HEK293T (cell line): ENCODE results near the gene GRM7.

Experiments used
- BHLHE40 ChIP-seq: fragments of 450-650 bp; IDR thresholded peaks from 2 replicates; pipeline ENCODE4 v1.6.1; 2016; ENCODE audit warnings: mild to moderate bottlenecking, moderate library complexity, borderline replicate concordance
- CTBP1 ChIP-seq: fragments of 450-650 bp; IDR thresholded peaks from 2 replicates; pipeline ENCODE4 v1.6.1; 2016; ENCODE audit warnings: borderline replicate concordance
- FOXA1 ChIP-seq: fragments of 450-650 bp; IDR thresholded peaks from 2 replicates; pipeline ENCODE4 v1.6.1; 2016; ENCODE audit warnings: mild to moderate bottlenecking
- LEF1 ChIP-seq: fragments of 450-650 bp; IDR thresholded peaks from 2 replicates; pipeline ENCODE4 v1.6.1; 2017; ENCODE audit warnings: mild to moderate bottlenecking, borderline replicate concordance
- NFRKB ChIP-seq: fragments of 450-650 bp; IDR thresholded peaks from 2 replicates; pipeline ENCODE4 v1.6.1; 2016; ENCODE audit warnings: mild to moderate bottlenecking, moderate library complexity
- SUZ12 ChIP-seq: fragments of 450-650 bp; IDR thresholded peaks from 2 replicates; pipeline ENCODE4 v1.6.1; 2016; ENCODE audit warnings: mild to moderate bottlenecking

DNA sequence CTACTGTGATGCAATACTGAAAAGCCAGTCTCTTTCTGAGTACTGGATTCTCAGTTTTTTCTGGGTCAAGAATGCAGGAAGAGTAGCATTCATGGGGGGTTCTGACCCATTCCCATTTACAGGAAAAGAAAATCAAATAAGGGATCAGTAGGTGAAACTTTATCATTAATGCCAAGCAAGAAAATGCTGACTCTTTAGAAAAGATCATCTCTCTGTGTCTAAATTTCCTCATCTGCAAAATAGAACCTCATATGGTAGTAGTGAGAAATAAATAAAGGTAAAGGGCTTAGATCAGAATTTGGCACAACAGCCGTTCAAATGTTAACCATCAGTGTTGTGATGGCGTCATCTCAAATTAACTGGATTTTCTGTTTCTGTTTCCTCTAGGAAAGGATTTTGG is 833.1 kb downstream of the GRM7 start:
- no peak for TF ChIP-seq CTBP1
- TF ChIP-seq SUZ12: no peak
- TF ChIP-seq BHLHE40: no peak
- TF ChIP-seq NFRKB: no peak
- no peak for TF ChIP-seq FOXA1
- TF ChIP-seq LEF1: no peak
